NCI-H2171 treated with DMSO at 0.1 percent for 48 hours (cell line): ENCODE data around the gene NUDT19.
"Not testable (repeated sequence)": the region's sequence is repeated elsewhere in the genome, so short reads cannot be mapped to it uniquely, and the experiment has no call there.

Source experiments
- DNase-seq: peaks from one replicate; lab custom pipeline; 2025; lab: John Stamatoyannopoulos, UW

Gene NUDT19

GRCh38 chr19:32716203-32716602 lies 24.6 kb downstream of the NUDT19 start:
- DNase-seq = not testable (repeated sequence)

GRCh38 chr19:32717496-32717895 lies 25.9 kb downstream of the NUDT19 start:
- DNase-seq = no peak

GRCh38 chr19:32718286-32718685 lies 26.7 kb downstream of the NUDT19 start:
- DNase-seq = no peak

GRCh38 chr19:32719611-32720059 lies 28.0 kb downstream of the NUDT19 start, which contains the start of gene TDRD12:
Gene TDRD12 (plus strand): TSS chr19:32719767. CDS start chr19:32720073, 306 bp downstream.
- no peak for DNase-seq

GRCh38 chr19:32720216-32720935 lies 28.8 kb downstream of the NUDT19 start:
- DNase-seq = no peak

- no peak for DNase-seq
These were observed 29.3 kb downstream of the NUDT19 start for GRCh38 chr19:32720936-32721250.

- DNase-seq = no peak
These were observed 44.3 kb downstream of the NUDT19 start for GRCh38 chr19:32735936-32736335.

GRCh38 chr19:32743021-32743420 lies 51.4 kb downstream of the NUDT19 start:
- DNase-seq = no peak

GRCh38 chr19:32743447-32743846 lies 51.8 kb downstream of the NUDT19 start:
- DNase-seq = no peak

GRCh38 chr19:32744555-32745325 lies 53.1 kb downstream of the NUDT19 start:
- no peak for DNase-seq

- DNase-seq = not testable (repeated sequence)
These were observed 54.1 kb downstream of the NUDT19 start for GRCh38 chr19:32745594-32746251.

- not testable (repeated sequence) for DNase-seq
These were observed 55.1 kb downstream of the NUDT19 start for GRCh38 chr19:32746631-32747196.

- peak; percentile 49 for DNase-seq
These were observed 56.9 kb downstream of the NUDT19 start for GRCh38 chr19:32748497-32748896.

GRCh38 chr19:32748948-32749347 lies 57.3 kb downstream of the NUDT19 start:
- no peak for DNase-seq

GRCh38 chr19:32749361-32749760 lies 57.7 kb downstream of the NUDT19 start:
- no peak for DNase-seq

GRCh38 chr19:32750441-32751055 lies 58.9 kb downstream of the NUDT19 start:
- DNase-seq = no peak

- DNase-seq = no peak
These were observed 59.4 kb downstream of the NUDT19 start for GRCh38 chr19:32751066-32751465.

- DNase-seq = no peak
These were observed 65.6 kb downstream of the NUDT19 start for GRCh38 chr19:32757189-32757588.
